HCT116 (cell line): ENCODE measurements around the gene SPTBN1. TPM values are rescaled to one million over a fixed set of nuclear protein-coding genes. Genes with fewer than 3 reads are reported as not detected.

Experiments
- ATAC-seq: fragments of 200-7000 bp; cut with Tn5 transposase; 2 replicates; pipeline ENCODE4 v1.9.1; 2020; ENCODE audit warnings: mild to moderate bottlenecking, moderate library complexity
- BruUV-seq: library from RNA; stranded (reverse); fragments of 400-500 nt; replicated peaks from 2 replicates; lab custom pipeline; 2021; lab: Mats Ljungman, UMichigan
- CTCF ChIA-PET: fragments of 300-600 bp; sonication (Branson Sonifier 250); formaldehyde crosslinking; loops from one replicate; lab custom pipeline; 2021; ENCODE audit warnings: antibody characterized with exemption; lab: Charles Lee
- POLR2A ChIA-PET: fragments of 300-600, 350-600 bp; sonication (Branson Sonifier 250); formaldehyde crosslinking; loops from one replicate; lab custom pipeline; 2021; ENCODE audit warnings: antibody characterized with exemption; lab: Charles Lee
- RAD21 ChIA-PET, 2 experiments: fragments of 300-600 bp; sonication (Branson Sonifier 250); formaldehyde crosslinking; loops; one replicate each; lab custom pipeline; 2023; ENCODE audit warnings: low total read pairs in 2 of 2; ENCODE audit not compliant: uncharacterized antibody in 2 of 2, unreplicated experiment in 2 of 2, low non-redundant PET in 1 of 2; lab: Charles Lee
- DNase-seq: peaks from one replicate; pipeline ENCODE4 v3.0.0-alpha.2; 2010; ENCODE audit warnings: low read depth, low spot score
- H2AFZ ChIP-seq: fragments of 200-600 bp; shearing (Covaris generic), sonication (generic); 2 replicates; pipeline ENCODE4 v1.6.1; 2017; ENCODE audit warnings: low read depth, mixed run types, mixed read lengths, antibody characterized with exemption, low read length; ENCODE audit not compliant: poor library complexity, severe bottlenecking
- H3K27ac ChIP-seq: 2 replicates; pipeline ENCODE4 v1.5.1; 2012; ENCODE audit warnings: low read depth, low read length
- H3K27me3 ChIP-seq: fragments of 200-600 bp; sonication (generic); 2 replicates; pipeline ENCODE4 v1.6.1; 2016; ENCODE audit warnings: mixed run types, low read length, mixed read lengths; ENCODE audit not compliant: insufficient read depth
- H3K36me3 ChIP-seq, 2 experiments: fragments of 200-500 bp in 1 of 2; fragments of 200-600 bp in 1 of 2; sonication (Bioruptor generic) in 1 of 2; sonication (generic) in 1 of 2; 2 replicates each; pipeline versions ENCODE4 v1.5.1 to v1.6.1; 2014 to 2016; ENCODE audit warnings: low read length in 2 of 2, inconsistent platforms in 1 of 2, mixed read lengths in 1 of 2, mixed run types in 1 of 2; ENCODE audit not compliant: insufficient read depth in 2 of 2, control insufficient read depth in 1 of 2
- H3K4me1 ChIP-seq, 2 experiments: fragments of 200-600 bp in 1 of 2; sonication (generic) in 1 of 2; 2 replicates each; pipeline versions ENCODE4 v1.5.1 to v1.6.1; 2012 to 2017; ENCODE audit warnings: low read length in 2 of 2, inconsistent platforms in 1 of 2, mild to moderate bottlenecking in 1 of 2, mixed read lengths in 1 of 2, mixed run types in 1 of 2, moderate library complexity in 1 of 2; ENCODE audit not compliant: insufficient read depth in 2 of 2, control insufficient read depth in 1 of 2
- H3K4me2 ChIP-seq: fragments of 200-600 bp; sonication (generic); 2 replicates; pipeline ENCODE4 v1.6.1; 2017; ENCODE audit warnings: mixed run types, low read length, mixed read lengths
- H3K4me3 ChIP-seq, 2 experiments: fragments of 200-600 bp in 1 of 2; sonication (generic) in 1 of 2; replicated peaks in 1 of 2; 2 replicates each; pipeline ENCODE4 v1.5.1; 2011 to 2016; ENCODE audit warnings: low read length in 2 of 2, control low read depth in 1 of 2, low read depth in 1 of 2, mild to moderate bottlenecking in 1 of 2, mixed read lengths in 1 of 2, mixed run types in 1 of 2
- H3K79me2 ChIP-seq: fragments of 200-600 bp; sonication (generic); 2 replicates; pipeline ENCODE4 v1.6.1; 2017; ENCODE audit warnings: mild to moderate bottlenecking, mixed run types, low read length, moderate library complexity, mixed read lengths; ENCODE audit not compliant: insufficient read depth
- H3K9ac ChIP-seq: fragments of 200-600 bp; sonication (generic); 2 replicates; pipeline ENCODE4 v1.6.1; 2016; ENCODE audit warnings: low read length, mixed read lengths
- H3K9me2 ChIP-seq: fragments of 200-600 bp; sonication (generic), shearing (Covaris generic); 2 replicates; pipeline ENCODE4 v1.6.1; 2017; ENCODE audit warnings: mixed run types, mild to moderate bottlenecking, moderate library complexity; ENCODE audit not compliant: insufficient read depth
- H3K9me3 ChIP-seq, 2 experiments: fragments of 200-500 bp in 1 of 2; fragments of 200-600 bp in 1 of 2; sonication (Bioruptor generic) in 1 of 2; sonication (generic) in 1 of 2; 2 replicates each; pipeline ENCODE4 v1.6.1; 2014 to 2017; ENCODE audit warnings: low read length in 2 of 2, mixed read lengths in 2 of 2, inconsistent platforms in 1 of 2, low read depth in 1 of 2, mild to moderate bottlenecking in 1 of 2, mixed run types in 1 of 2, moderate library complexity in 1 of 2; ENCODE audit not compliant: control insufficient read depth in 1 of 2, insufficient read depth in 1 of 2
- H4K20me1 ChIP-seq: fragments of 200-600 bp; sonication (generic), shearing (Covaris generic); 2 replicates; pipeline ENCODE4 v1.6.1; 2017; ENCODE audit warnings: mixed run types, mild to moderate bottlenecking, moderate library complexity; ENCODE audit not compliant: insufficient read depth
- CEBPB ChIP-seq: IDR thresholded peaks from 2 replicates; pipeline ENCODE4 v1.6.1; 2012; ENCODE audit warnings: low read depth
- SP1 ChIP-seq: IDR thresholded peaks from 2 replicates; pipeline ENCODE4 v1.6.1; 2012; ENCODE audit warnings: low read depth
- SRF ChIP-seq: IDR thresholded peaks from 2 replicates; pipeline ENCODE4 v1.6.1; 2012; ENCODE audit warnings: low read depth
- intact Hi-C: fragments of 100-400 bp; cut with micrococcal nuclease; formaldehyde crosslinking; loops from 2 replicates; pipeline ENCODE4 v1.10.0; 2022
- total RNA-seq: library from RNA; stranded (reverse); gene quantifications from one replicate; pipeline ENCODE4 v1.2.1, GENCODE V29; 2021; ENCODE audit not compliant: unreplicated experiment

The SPTBN1 gene
- total RNA-seq, 1 experiment from 2014 or later, result 84.4 TPM

DNA sequence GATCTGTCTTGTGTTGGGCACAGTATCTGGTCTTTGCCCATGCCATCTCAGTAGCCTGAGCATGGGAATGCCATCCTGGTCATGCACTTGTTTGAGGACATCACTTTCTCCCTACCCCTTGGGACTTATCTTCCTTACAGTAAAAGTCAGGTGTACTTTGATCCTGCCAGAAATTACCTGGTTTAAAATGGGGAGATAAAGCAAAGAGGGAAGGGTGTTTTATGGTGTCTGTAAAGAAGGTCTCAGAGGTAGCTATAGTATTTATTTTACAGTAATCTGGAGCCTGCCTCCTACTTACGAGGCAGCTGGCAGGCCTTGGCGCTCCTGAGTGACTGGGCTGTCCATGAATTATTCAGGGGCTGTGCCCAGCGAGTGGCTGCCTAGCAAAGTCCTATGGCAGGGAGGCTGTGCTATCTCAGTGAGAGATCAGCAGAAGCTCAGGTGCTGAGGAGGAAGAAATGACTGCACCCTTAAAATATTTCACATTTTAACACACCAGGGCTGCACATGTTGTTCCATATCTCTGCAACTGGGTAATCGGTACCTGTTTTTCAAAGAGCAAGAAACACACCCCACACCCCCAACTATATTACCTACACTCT, 93.9 kb downstream of the SPTBN1 start:
- BruUV-seq, result no TSS peak
- H3K27me3 ChIP-seq, result no peaks in the 10 kb centered on the region
- CTCF ChIA-PET, result no interaction called here
- no peaks in the 10 kb centered on the region for H4K20me1 ChIP-seq
- H3K9me3 ChIP-seq, result no peaks in the 10 kb centered on the region
- POLR2A ChIA-PET, result no interaction called here
- TF ChIP-seq CEBPB, result no peak
- H3K9ac ChIP-seq, result no peak overlapping the region
- H3K27ac ChIP-seq, result no peak overlapping the region
- H3K36me3 ChIP-seq, result no peaks in the 10 kb centered on the region
- H3K4me3 ChIP-seq, result no peak overlapping the region
- H3K79me2 ChIP-seq, result no peaks in the 10 kb centered on the region
- intact Hi-C loops, result no loop called here
- H3K9me2 ChIP-seq, result no peaks in the 10 kb centered on the region
- no peak overlapping the region for H3K4me2 ChIP-seq
- RAD21 ChIA-PET, result no interaction called here
- no peak overlapping the region for H2AFZ ChIP-seq
- no peak for ATAC-seq
- DNase-seq, result no peak
- H3K4me1 ChIP-seq, result peaks cover 0 to 11% of the 10 kb centered on the region in 2 experiments; a peak in 1 of 4 replicates

- RAD21 ChIA-PET, result no interaction called here
- POLR2A ChIA-PET, result no interaction called here
- peaks cover 0 to 12% of the 10 kb centered on the region in 2 experiments; a peak in 1 of 4 replicates for H3K4me1 ChIP-seq
- H3K9me3 ChIP-seq, result no peaks in the 10 kb centered on the region
- no peaks in the 10 kb centered on the region for H3K27me3 ChIP-seq
- no peak overlapping the region for H2AFZ ChIP-seq
- H3K4me3 ChIP-seq, result no peak overlapping the region
- H4K20me1 ChIP-seq, result no peaks in the 10 kb centered on the region
- no peak overlapping the region for H3K27ac ChIP-seq
- intact Hi-C loops, result no loop called here
- ATAC-seq (no peak), DNase-seq (no peak)
- no peak overlapping the region for H3K4me2 ChIP-seq
- H3K9me2 ChIP-seq, result no peaks in the 10 kb centered on the region
- H3K9ac ChIP-seq, result no peak overlapping the region
- TF ChIP-seq SP1 (no peak), SRF (no peak)
- BruUV-seq, result no TSS peak
- H3K36me3 ChIP-seq, result no peaks in the 10 kb centered on the region
- H3K79me2 ChIP-seq, result no peaks in the 10 kb centered on the region
- CTCF ChIA-PET, result no interaction called here
Observed at GRCh38 chr2:54550547-54550946, 94.4 kb downstream of the SPTBN1 start.
